Sigmoid colon (tissue), 7 donors: Measurements from ENCODE around the gene SMAD9. TPM values are rescaled to one million over a fixed set of nuclear protein-coding genes. Genes with fewer than 3 reads are reported as not detected.

Experiments used
- polyA plus RNA-seq, 3 donors: library from polyadenylated mRNA; stranded (reverse); fragments of 200-250 nt; gene quantifications; one replicate each; pipeline ENCODE4 v1.2.3, GENCODE V29; 2013
- total RNA-seq, 4 donors: library from RNA; depleted of rRNA; stranded (reverse); fragments of >200 nt; gene quantifications; one replicate each; pipeline ENCODE4 v1.1.0, GENCODE V29; 2016
- donor health status: healthy with polysubstance abuse.
- donor health status: Bipolar disorder and iron deficiency.
- donor health status: healthy.

Gene SMAD9
- total and polyA plus RNA-seq, 7 donors, result 1.2 to 33.3 (median 21.7) TPM

Other genes with a start within 250 kb of the SMAD9 start
- gene SERTM1, start 246.2 kb downstream of the SMAD9 start, total RNA-seq, result 1 to 10 TPM in 1 of 4 donors, under 1 TPM in 3; 0.14 to 1.7 (median 0.34) TPM
- under 1 TPM in 1 of 3 donors, not detected in 2; 0.13 TPM for gene SERTM1, start 246.2 kb downstream of the SMAD9 start, polyA plus RNA-seq
- gene RFXAP, start 101.0 kb downstream of the SMAD9 start, total RNA-seq, result 1 to 10 TPM; 5.4 to 8.3 (median 7.9) TPM
- gene RFXAP, start 101.0 kb downstream of the SMAD9 start, polyA plus RNA-seq, result 1 to 10 TPM in 2 of 3 donors, under 1 TPM in 1; 0.60 to 4.1 (median 1.8) TPM
- 10 to 100 TPM; 21.9 to 36.0 (median 29.6) TPM for gene ALG5, start 79.1 kb upstream of the SMAD9 start, total RNA-seq
- 10 to 100 TPM; 15.0 to 44.9 (median 17.3) TPM for gene ALG5, start 79.1 kb upstream of the SMAD9 start, polyA plus RNA-seq
- 10 to 100 TPM; 19.7 to 32.8 (median 27.6) TPM for gene EXOSC8, start 80.5 kb upstream of the SMAD9 start, total RNA-seq
- gene EXOSC8, start 80.5 kb upstream of the SMAD9 start, polyA plus RNA-seq, result 10 to 100 TPM; 19.7 to 40.8 (median 22.2) TPM
- gene SUPT20H, start 139.4 kb upstream of the SMAD9 start, total RNA-seq, result 10 to 100 TPM; 41.8 to 55.8 (median 43.9) TPM
- 10 to 100 TPM; 14.3 to 23.1 (median 15.6) TPM for gene SUPT20H, start 139.4 kb upstream of the SMAD9 start, polyA plus RNA-seq
- gene CSNK1A1L, start 185.4 kb upstream of the SMAD9 start, total RNA-seq, result not detected
- gene CSNK1A1L, start 185.4 kb upstream of the SMAD9 start, polyA plus RNA-seq, result not detected